ENCODE measurements around the gene USB1. TPM values are rescaled to one million over a fixed set of nuclear protein-coding genes. Genes with fewer than 3 reads are reported as not detected.

USB1 gene
- total RNA-seq, 4 donors from 2014 or later = 18.2 to 87.1 (median 27.6) TPM

GRCh38 chr16:57956270-57956808, 44.9 kb upstream of the USB1 start:
- no peak for TF ChIP-seq POLR2AphosphoS5 (IDR thresholded peaks at IDR 0.05)
- no peak for TF ChIP-seq POLR2A (IDR thresholded peaks at IDR 0.05)
- TF ChIP-seq CTCF (IDR thresholded peaks at IDR 0.05) = no peak
- no peak for TF ChIP-seq EP300 (IDR thresholded peaks at IDR 0.05)
- no peak overlapping the region for H3K4me3 ChIP-seq
- H3K27ac ChIP-seq = no peak overlapping the region
- H3K4me1 ChIP-seq = no peaks in the 10 kb centered on the region
- no peak for ATAC-seq
- H3K9me3 ChIP-seq = no peaks in the 10 kb centered on the region
- no CpG with 5 or more reads among the region's 8 CpGs for WGBS, 2 donors (ENCODE audit: low coverage in 1 of 2)
- H3K36me3 ChIP-seq = no peaks in the 10 kb centered on the region
- H3K27me3 ChIP-seq = peaks cover under 1% of the 10 kb centered on the region

- Histone ChIP-seq H3K4me1 (no peaks in the 10 kb centered on the region), H3K27ac (no peak overlapping the region), H3K4me3 (no peak overlapping the region), H3K9me3 (no peaks in the 10 kb centered on the region), H3K36me3 (no peaks in the 10 kb centered on the region), H3K27me3 (no peaks in the 10 kb centered on the region)
- no CpG with 5 or more reads among the region's 8 CpGs for WGBS, 2 donors (ENCODE audit: low coverage in 1 of 2)
- no peak for TF ChIP-seq CTCF (IDR thresholded peaks at IDR 0.05)
- TF ChIP-seq POLR2A (IDR thresholded peaks at IDR 0.05) = no peak
- no peak for TF ChIP-seq POLR2AphosphoS5 (IDR thresholded peaks at IDR 0.05)
- TF ChIP-seq EP300 (IDR thresholded peaks at IDR 0.05) = no peak
- ATAC-seq = no peak
Observed at GRCh38 chr16:57956924-57957672, 44.1 kb upstream of the USB1 start.

GRCh38 chr16:57957673-57958392, 43.4 kb upstream of the USB1 start:
- 68 to 70% methylated on average over 3 to 4 of the region's 8 CpGs for WGBS, 2 donors (ENCODE audit: low coverage in 1 of 2)
- Histone ChIP-seq H3K27ac (no peak overlapping the region), H3K4me1 (no peaks in the 10 kb centered on the region), H3K27me3 (no peaks in the 10 kb centered on the region), H3K4me3 (no peak overlapping the region), H3K36me3 (no peaks in the 10 kb centered on the region), H3K9me3 (no peaks in the 10 kb centered on the region)
- no peak for TF ChIP-seq POLR2A (IDR thresholded peaks at IDR 0.05)
- no peak for TF ChIP-seq EP300 (IDR thresholded peaks at IDR 0.05)
- no peak for ATAC-seq

GRCh38 chr16:57958544-57958943, 42.7 kb upstream of the USB1 start:
- ATAC-seq = no peak

More at GRCh38 chr16:57958544-57958943, 42.7 kb upstream of the USB1 start:
- TF ChIP-seq CTCF (IDR thresholded peaks at IDR 0.05) (no peak), POLR2AphosphoS5 (IDR thresholded peaks at IDR 0.05) (no peak), EP300 (IDR thresholded peaks at IDR 0.05) (no peak), POLR2A (IDR thresholded peaks at IDR 0.05) (no peak)
- no peak overlapping the region for H3K4me3 ChIP-seq
- H3K27ac ChIP-seq = no peak overlapping the region
- H3K4me1 ChIP-seq = no peaks in the 10 kb centered on the region
- WGBS, 2 donors (ENCODE audit: low coverage in 1 of 2) = 66% methylated on average over 5 of the region's 6 CpGs; no CpG with 5 or more reads in 1 of the 2 donors
- H3K27me3 ChIP-seq = no peaks in the 10 kb centered on the region
- no peaks in the 10 kb centered on the region for H3K9me3 ChIP-seq
- H3K36me3 ChIP-seq = no peaks in the 10 kb centered on the region

Measured in gastroesophageal sphincter (tissue), 4 donors.